PC-9 (cell line): ENCODE data around the gene NINJ1.

ENCODE experiments used
- CTCF ChIP-seq: fragments of 200-600 bp; sonication (generic); conservative IDR thresholded peaks from 2 replicates; pipeline ENCODE4 v1.6.1; 2017; ENCODE audit warnings: mixed run types, antibody characterized with exemption, mild to moderate bottlenecking, moderate library complexity
- EZH2 ChIP-seq: fragments of 200-600 bp; sonication (generic); IDR thresholded peaks from 2 replicates; pipeline ENCODE4 v1.8.0; 2017; ENCODE audit warnings: antibody characterized with exemption, low read depth

DNA sequence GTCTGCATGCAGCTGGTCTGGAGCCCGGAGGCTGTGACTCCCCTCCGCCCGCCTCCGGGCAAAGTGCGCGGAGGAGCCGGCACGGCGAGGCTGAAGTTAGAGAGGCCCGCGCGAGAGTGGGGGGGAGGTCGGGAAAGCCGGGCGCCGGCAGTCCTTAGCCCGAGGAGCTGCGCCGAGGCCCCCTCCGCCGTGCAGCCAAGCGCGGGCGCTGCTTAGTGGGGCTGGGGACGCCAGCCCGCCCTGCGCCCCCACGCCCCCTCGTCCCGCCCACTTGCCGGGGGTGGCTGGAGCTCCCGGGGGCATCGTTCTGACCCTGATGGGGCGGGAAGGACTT, 403 bp downstream of the NINJ1 start:
- TF ChIP-seq CTCF, result no peak
- no peak for TF ChIP-seq EZH2
